Measurements from ENCODE around the gene PMEL.
A peak's percentile ranks its signal among the peaks of the same experiment; 100 is the strongest.

The PMEL gene

GRCh38 chr12:55972456-55972855 lies 6.6 kb upstream of the PMEL start:
- Histone ChIP-seq H4K8ac (ENCODE audit: low read depth, low read length) (peak overlapping the region; percentile 1), H2BK12ac (ENCODE audit: low read length) (no peak overlapping the region), H4K91ac (ENCODE audit: low read depth, low read length) (peak overlapping the region; percentile 3), H3K27ac (ENCODE audit: low read depth, low read length) (peak overlapping the region; percentile 76), H3K27me3 (ENCODE audit: insufficient read depth, low read length) (no peaks in the 10 kb centered on the region), H3K4me2 (ENCODE audit: low read length) (peak overlapping the region; percentile 75), H2AFZ (ENCODE audit: insufficient read depth, low read length, poor library complexity) (no peak overlapping the region), H3K23ac (ENCODE audit: low read length) (no peak overlapping the region), H3K4me3 (ENCODE audit: low read depth, low read length) (no peak overlapping the region), H3K9me3 (ENCODE audit: insufficient read depth, low read depth, low read length) (no peaks in the 10 kb centered on the region), H3K79me2 (ENCODE audit: control insufficient read depth, insufficient read depth, low read length, poor library complexity) (peaks cover 20% of the 10 kb centered on the region), H3K36me3 (ENCODE audit: control insufficient read depth in 1 of 2, insufficient read depth in 2 of 2, low read length in 2 of 2) (peaks cover 17 to 26% of the 10 kb centered on the region in 2 experiments), H3K4ac (ENCODE audit: low read depth, low read length) (no peak overlapping the region), H3K9ac (ENCODE audit: low read length) (no peak overlapping the region), H3K14ac (ENCODE audit: low read length) (no peak overlapping the region), H2BK120ac (ENCODE audit: insufficient read depth, low read length, poor library complexity) (no peak overlapping the region), H2BK5ac (ENCODE audit: low read depth, low read length, poor library complexity) (peak overlapping the region; percentile 42), H2AK5ac (ENCODE audit: low read length) (no peak overlapping the region), H3K4me1 (ENCODE audit: control insufficient read depth in 1 of 2, insufficient read depth in 2 of 2, low read length in 2 of 2) (peaks cover 16 to 26% of the 10 kb centered on the region in 2 experiments), H3K79me1 (ENCODE audit: low read length) (peaks cover 10% of the 10 kb centered on the region), H4K12ac (ENCODE audit: low read depth, low read length) (no peak overlapping the region), H3K18ac (ENCODE audit: low read length) (no peak overlapping the region)
- no peak for DNase-seq
- no CpG with 5 or more reads among the region's 1 CpG for WGBS (ENCODE audit: extremely low coverage, insufficient coverage, insufficient read length)

- Histone ChIP-seq H2AK5ac (ENCODE audit: low read length) (no peak overlapping the region), H3K9ac (ENCODE audit: low read length) (no peak overlapping the region), H4K91ac (ENCODE audit: low read depth, low read length) (no peak overlapping the region), H3K4me1 (ENCODE audit: control insufficient read depth in 1 of 2, insufficient read depth in 2 of 2, low read length in 2 of 2) (peaks cover 16 to 26% of the 10 kb centered on the region in 2 experiments), H3K27ac (ENCODE audit: low read depth, low read length) (peak overlapping the region; percentile 76), H4K8ac (ENCODE audit: low read depth, low read length) (no peak overlapping the region), H3K36me3 (ENCODE audit: control insufficient read depth in 1 of 2, insufficient read depth in 2 of 2, low read length in 2 of 2) (peaks cover 17 to 26% of the 10 kb centered on the region in 2 experiments), H3K14ac (ENCODE audit: low read length) (no peak overlapping the region), H2BK5ac (ENCODE audit: low read depth, low read length, poor library complexity) (no peak overlapping the region), H3K18ac (ENCODE audit: low read length) (no peak overlapping the region), H3K23ac (ENCODE audit: low read length) (no peak overlapping the region), H3K79me1 (ENCODE audit: low read length) (peaks cover 14% of the 10 kb centered on the region), H3K4ac (ENCODE audit: low read depth, low read length) (no peak overlapping the region), H3K27me3 (ENCODE audit: insufficient read depth, low read length) (no peaks in the 10 kb centered on the region), H2BK120ac (ENCODE audit: insufficient read depth, low read length, poor library complexity) (no peak overlapping the region), H4K12ac (ENCODE audit: low read depth, low read length) (no peak overlapping the region), H3K79me2 (ENCODE audit: control insufficient read depth, insufficient read depth, low read length, poor library complexity) (peaks cover 24% of the 10 kb centered on the region), H3K9me3 (ENCODE audit: insufficient read depth, low read depth, low read length) (no peaks in the 10 kb centered on the region), H2AFZ (ENCODE audit: insufficient read depth, low read length, poor library complexity) (no peak overlapping the region), H3K4me2 (ENCODE audit: low read length) (peak overlapping the region; percentile 44), H3K4me3 (ENCODE audit: low read depth, low read length) (no peak overlapping the region), H2BK12ac (ENCODE audit: low read length) (no peak overlapping the region)
- peak; percentile 86 to 95 for DNase-seq
- no CpG with 5 or more reads among the region's 3 CpGs for WGBS (ENCODE audit: extremely low coverage, insufficient coverage, insufficient read length)
Observed at GRCh38 chr12:55972042-55972441, 6.2 kb upstream of the PMEL start.

- H2BK120ac ChIP-seq (ENCODE audit: insufficient read depth, low read length, poor library complexity): no peak overlapping the region
- H3K23ac ChIP-seq (ENCODE audit: low read length): no peak overlapping the region
- H3K9ac ChIP-seq (ENCODE audit: low read length): no peak overlapping the region
- H2BK12ac ChIP-seq (ENCODE audit: low read length): no peak overlapping the region
- no peaks in the 10 kb centered on the region for H3K27me3 ChIP-seq (ENCODE audit: insufficient read depth, low read length)
- H3K18ac ChIP-seq (ENCODE audit: low read length): no peak overlapping the region
- no peak for DNase-seq
- H4K91ac ChIP-seq (ENCODE audit: low read depth, low read length): peak overlapping the region; percentile 20
- peak overlapping the region; percentile 66 for H3K27ac ChIP-seq (ENCODE audit: low read depth, low read length)
- H3K4me2 ChIP-seq (ENCODE audit: low read length): no peak overlapping the region
- no peak overlapping the region for H4K12ac ChIP-seq (ENCODE audit: low read depth, low read length)
- no peak overlapping the region for H3K14ac ChIP-seq (ENCODE audit: low read length)
- no CpG with 5 or more reads among the region's 7 CpGs for WGBS (ENCODE audit: extremely low coverage, insufficient coverage, insufficient read length)
- H3K36me3 ChIP-seq (ENCODE audit: control insufficient read depth in 1 of 2, insufficient read depth in 2 of 2, low read length in 2 of 2): peaks cover 17 to 26% of the 10 kb centered on the region in 2 experiments
- H3K9me3 ChIP-seq (ENCODE audit: insufficient read depth, low read depth, low read length): no peaks in the 10 kb centered on the region
- H3K79me1 ChIP-seq (ENCODE audit: low read length): peaks cover 24% of the 10 kb centered on the region
- H2AFZ ChIP-seq (ENCODE audit: insufficient read depth, low read length, poor library complexity): no peak overlapping the region
- H2AK5ac ChIP-seq (ENCODE audit: low read length): no peak overlapping the region
- no peak overlapping the region for H4K8ac ChIP-seq (ENCODE audit: low read depth, low read length)
- no peak overlapping the region for H2BK5ac ChIP-seq (ENCODE audit: low read depth, low read length, poor library complexity)
- H3K4me3 ChIP-seq (ENCODE audit: low read depth, low read length): no peak overlapping the region
- H3K79me2 ChIP-seq (ENCODE audit: control insufficient read depth, insufficient read depth, low read length, poor library complexity): peaks cover 28% of the 10 kb centered on the region
- no peak overlapping the region for H3K4ac ChIP-seq (ENCODE audit: low read depth, low read length)
- peaks cover 21 to 31% of the 10 kb centered on the region in 2 experiments for H3K4me1 ChIP-seq (ENCODE audit: control insufficient read depth in 1 of 2, insufficient read depth in 2 of 2, low read length in 2 of 2)
Observed at GRCh38 chr12:55970775-55971174, 4.9 kb upstream of the PMEL start.

- H3K18ac ChIP-seq (ENCODE audit: low read length): peak overlapping the region; percentile 35
- no peak overlapping the region for H3K23ac ChIP-seq (ENCODE audit: low read length)
- H3K79me1 ChIP-seq (ENCODE audit: low read length): peaks cover 24% of the 10 kb centered on the region
- no peak overlapping the region for H3K9ac ChIP-seq (ENCODE audit: low read length)
- no peak overlapping the region for H2BK120ac ChIP-seq (ENCODE audit: insufficient read depth, low read length, poor library complexity)
- no peak overlapping the region for H2BK12ac ChIP-seq (ENCODE audit: low read length)
- no peak overlapping the region for H2AFZ ChIP-seq (ENCODE audit: insufficient read depth, low read length, poor library complexity)
- H4K12ac ChIP-seq (ENCODE audit: low read depth, low read length): no peak overlapping the region
- no peak overlapping the region for H2AK5ac ChIP-seq (ENCODE audit: low read length)
- H3K4me2 ChIP-seq (ENCODE audit: low read length): no peak overlapping the region
- DNase-seq: no peak
- peaks cover 23 to 35% of the 10 kb centered on the region in 2 experiments for H3K4me1 ChIP-seq (ENCODE audit: control insufficient read depth in 1 of 2, insufficient read depth in 2 of 2, low read length in 2 of 2)
- no peak overlapping the region for H2BK5ac ChIP-seq (ENCODE audit: low read depth, low read length, poor library complexity)
- H4K8ac ChIP-seq (ENCODE audit: low read depth, low read length): no peak overlapping the region
- H3K27ac ChIP-seq (ENCODE audit: low read depth, low read length): no peak overlapping the region
- no peak overlapping the region for H3K4ac ChIP-seq (ENCODE audit: low read depth, low read length)
- H3K79me2 ChIP-seq (ENCODE audit: control insufficient read depth, insufficient read depth, low read length, poor library complexity): peaks cover 23% of the 10 kb centered on the region
- H4K91ac ChIP-seq (ENCODE audit: low read depth, low read length): no peak overlapping the region
- WGBS (ENCODE audit: extremely low coverage, insufficient coverage, insufficient read length): no CpG with 5 or more reads among the region's 4 CpGs
- H3K9me3 ChIP-seq (ENCODE audit: insufficient read depth, low read depth, low read length): no peaks in the 10 kb centered on the region
- no peaks in the 10 kb centered on the region for H3K27me3 ChIP-seq (ENCODE audit: insufficient read depth, low read length)
- H3K14ac ChIP-seq (ENCODE audit: low read length): no peak overlapping the region
- peaks cover 17 to 26% of the 10 kb centered on the region in 2 experiments for H3K36me3 ChIP-seq (ENCODE audit: control insufficient read depth in 1 of 2, insufficient read depth in 2 of 2, low read length in 2 of 2)
- no peak overlapping the region for H3K4me3 ChIP-seq (ENCODE audit: low read depth, low read length)
Observed at GRCh38 chr12:55969356-55969755, 3.5 kb upstream of the PMEL start.

All from trophoblast cell (in vitro differentiated cells and primary cell).